Erythroblast (primary cell): ENCODE measurements around the gene APAF1.

Experiments
- GATA1 ChIP-seq: IDR thresholded peaks from 2 replicates; pipeline ENCODE4 v1.6.1; 2011; ENCODE audit warnings: low read depth, mild to moderate bottlenecking, control low read depth, low read length, moderate library complexity
- POLR2A ChIP-seq: IDR thresholded peaks from 2 replicates; pipeline ENCODE4 v1.6.1; 2011; ENCODE audit warnings: mild to moderate bottlenecking, low read length

- TF ChIP-seq POLR2A (no peak), GATA1 (no peak)
These were observed 125.1 kb downstream of the APAF1 start for GRCh38 chr12:98770230-98770629.
